OCI-LY3 (cell line): Measurements from ENCODE around the gene CTNNA3.

Source experiments
- H2AFZ ChIP-seq: fragments of 200-600, 300-600 bp; shearing (Covaris generic); 2 replicates; pipeline ENCODE4 v1.6.0; 2014; ENCODE audit warnings: antibody characterized with exemption, low read depth, low read length
- H3K27ac ChIP-seq: fragments of 200-600, 300-600 bp; sonication (generic); 2 replicates; pipeline ENCODE4 v1.5.1; 2014; ENCODE audit warnings: mild to moderate bottlenecking, low read length, moderate library complexity, mixed read lengths
- H3K27me3 ChIP-seq: fragments of 200-600, 300-600 bp; sonication (generic); 2 replicates; pipeline ENCODE4 v1.6.1; 2014; ENCODE audit warnings: low read depth, low read length, mixed read lengths
- H3K36me3 ChIP-seq: fragments of 200-600, 300-600 bp; sonication (generic); replicated peaks from 2 replicates; pipeline ENCODE3; 2014; ENCODE audit warnings: low read depth, low read length, mixed read lengths
- H3K4me1 ChIP-seq: fragments of 300-600, 200-600 bp; sonication (generic); 2 replicates; pipeline ENCODE4 v1.6.1; 2014; ENCODE audit warnings: low read length, mixed read lengths
- H3K4me2 ChIP-seq: fragments of 200-600, 300-600 bp; sonication (generic); 2 replicates; pipeline ENCODE4 v1.6.1; 2014; ENCODE audit warnings: low read length, mixed read lengths
- H3K4me3 ChIP-seq: fragments of 300-600, 200-600 bp; sonication (generic); 2 replicates; pipeline ENCODE4 v1.5.1; 2014; ENCODE audit warnings: antibody characterized with exemption, mild to moderate bottlenecking, low read length, moderate library complexity
- H3K79me2 ChIP-seq: fragments of 300-600, 200-600 bp; shearing (Covaris generic); 2 replicates; pipeline ENCODE4 v1.6.1; 2014; ENCODE audit warnings: mild to moderate bottlenecking, low read length, mixed read lengths
- H3K9ac ChIP-seq: fragments of 300-600, 200-600 bp; shearing (Covaris generic); 2 replicates; pipeline ENCODE4 v1.6.0; 2014; ENCODE audit warnings: mild to moderate bottlenecking, low read length, moderate library complexity
- H3K9me3 ChIP-seq: fragments of 200-600, 300-600 bp; shearing (Covaris generic); 2 replicates; pipeline ENCODE4 v1.6.1; 2014; ENCODE audit warnings: low read length, mixed read lengths; ENCODE audit not compliant: insufficient read depth
- H4K20me1 ChIP-seq: fragments of 200-600, 300-600 bp; sonication (generic); 2 replicates; pipeline ENCODE4 v1.6.1; 2016; ENCODE audit warnings: low read length, mixed read lengths; ENCODE audit not compliant: insufficient read depth
- CTCF ChIP-seq: fragments of 200-600, 300-600 bp; sonication (generic); IDR thresholded peaks from 2 replicates; pipeline ENCODE4 v1.5.1; 2014; ENCODE audit warnings: antibody characterized with exemption, low read length, low read depth
- EZH2phosphoT487 ChIP-seq: fragments of 200-600 bp; shearing (Covaris generic); IDR thresholded peaks from 2 replicates; pipeline ENCODE4 v1.6.1; 2018; ENCODE audit warnings: antibody characterized with exemption, mixed run types, low read depth

The CTNNA3 gene

GRCh38 chr10:67079126-67079525 lies 616.9 kb downstream of the CTNNA3 start:
- no peaks in the 10 kb centered on the region for H3K9me3 ChIP-seq
- no peaks in the 10 kb centered on the region for H3K4me1 ChIP-seq
- H3K27me3 ChIP-seq, result no peaks in the 10 kb centered on the region
- H4K20me1 ChIP-seq, result no peaks in the 10 kb centered on the region
- H2AFZ ChIP-seq, result no peak overlapping the region
- H3K79me2 ChIP-seq, result no peaks in the 10 kb centered on the region
- H3K4me3 ChIP-seq, result no peak overlapping the region
- H3K36me3 ChIP-seq, result no peaks in the 10 kb centered on the region
- no peak overlapping the region for H3K9ac ChIP-seq
- no peak for TF ChIP-seq CTCF
- no peak for TF ChIP-seq EZH2phosphoT487
- no peak overlapping the region for H3K27ac ChIP-seq
- no peak overlapping the region for H3K4me2 ChIP-seq

GRCh38 chr10:67077376-67077775 lies 618.6 kb downstream of the CTNNA3 start:
- no peaks in the 10 kb centered on the region for H3K36me3 ChIP-seq
- H3K4me1 ChIP-seq, result no peaks in the 10 kb centered on the region
- no peaks in the 10 kb centered on the region for H4K20me1 ChIP-seq
- no peaks in the 10 kb centered on the region for H3K9me3 ChIP-seq
- H2AFZ ChIP-seq, result no peak overlapping the region
- H3K27ac ChIP-seq, result no peak overlapping the region
- no peaks in the 10 kb centered on the region for H3K79me2 ChIP-seq
- H3K9ac ChIP-seq, result no peak overlapping the region
- TF ChIP-seq EZH2phosphoT487 (no peak), CTCF (no peak)
- no peak overlapping the region for H3K4me2 ChIP-seq
- H3K27me3 ChIP-seq, result no peaks in the 10 kb centered on the region
- no peak overlapping the region for H3K4me3 ChIP-seq

- no peak overlapping the region for H3K9ac ChIP-seq
- H2AFZ ChIP-seq, result no peak overlapping the region
- H4K20me1 ChIP-seq, result no peaks in the 10 kb centered on the region
- no peaks in the 10 kb centered on the region for H3K36me3 ChIP-seq
- no peaks in the 10 kb centered on the region for H3K9me3 ChIP-seq
- H3K79me2 ChIP-seq, result no peaks in the 10 kb centered on the region
- no peak overlapping the region for H3K4me2 ChIP-seq
- no peaks in the 10 kb centered on the region for H3K4me1 ChIP-seq
- no peak for TF ChIP-seq EZH2phosphoT487
- no peak for TF ChIP-seq CTCF
- H3K27me3 ChIP-seq, result no peaks in the 10 kb centered on the region
- H3K27ac ChIP-seq, result no peak overlapping the region
- no peak overlapping the region for H3K4me3 ChIP-seq
Observed at GRCh38 chr10:67076144-67076543, 619.9 kb downstream of the CTNNA3 start.

- Histone ChIP-seq H3K9ac (no peak overlapping the region), H3K4me1 (no peaks in the 10 kb centered on the region), H3K4me3 (no peak overlapping the region), H4K20me1 (no peaks in the 10 kb centered on the region), H3K27ac (no peak overlapping the region), H3K27me3 (no peaks in the 10 kb centered on the region), H2AFZ (no peak overlapping the region), H3K79me2 (no peaks in the 10 kb centered on the region), H3K9me3 (no peaks in the 10 kb centered on the region), H3K36me3 (no peaks in the 10 kb centered on the region), H3K4me2 (no peak overlapping the region)
- TF ChIP-seq CTCF (no peak), EZH2phosphoT487 (no peak)
Observed at GRCh38 chr10:67075491-67075971, 620.5 kb downstream of the CTNNA3 start.
